Ecto neural progenitor cell (in vitro differentiated cells): ENCODE measurements around the gene SURF6.
"Not testable (repeated sequence)": the region's sequence is repeated elsewhere in the genome, so short reads cannot be mapped to it uniquely, and the experiment has no call there.

Source experiments
- DNase-seq: peaks from one replicate; pipeline ENCODE4 v3.0.0-alpha.2; 2018; ENCODE audit warnings: low spot score

Gene SURF6

DNA sequence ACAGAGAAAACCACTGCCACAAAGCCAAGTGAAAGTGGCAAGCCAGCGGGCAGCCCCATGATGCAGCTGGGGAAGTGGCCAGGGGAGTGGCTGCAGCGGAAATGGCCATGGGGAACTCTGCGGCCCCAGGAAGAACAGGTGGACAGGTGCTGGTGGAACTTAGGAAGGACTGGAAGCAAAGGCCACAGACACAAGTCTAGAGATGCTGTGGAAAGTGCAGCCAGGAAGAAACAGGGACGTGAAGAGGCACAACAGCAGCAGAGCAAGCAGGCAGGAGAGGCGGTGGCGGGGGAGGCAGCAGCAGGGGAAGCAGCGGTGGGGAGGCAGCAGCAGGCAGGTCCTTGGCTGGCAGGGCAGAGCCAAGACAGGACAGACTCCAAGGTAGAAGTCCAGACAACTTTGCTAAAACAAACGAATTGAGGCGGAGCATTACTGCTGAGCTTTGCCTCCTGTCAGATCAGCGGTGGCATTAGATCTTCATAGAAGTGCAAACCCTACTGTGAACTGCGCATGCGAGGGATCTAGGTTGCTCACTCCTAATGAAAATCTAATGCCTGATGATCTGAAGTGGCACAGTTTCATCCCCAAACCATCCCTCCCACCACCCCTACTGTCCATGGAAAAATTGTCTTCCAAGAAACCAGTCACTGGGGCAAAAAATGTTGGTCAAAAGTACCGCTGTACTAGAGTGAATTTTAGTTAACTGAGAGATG lies 11.8 kb downstream of the SURF6 start:
- DNase-seq: no peak

GRCh38 chr9:133323211-133323610 lies 12.8 kb downstream of the SURF6 start:
- DNase-seq: no peak

- DNase-seq: no peak
Measured at GRCh38 chr9:133322701-133323100, 13.3 kb downstream of the SURF6 start.

GRCh38 chr9:133321411-133321935 lies 14.5 kb downstream of the SURF6 start:
- DNase-seq: no peak

- DNase-seq: no peak
Measured at GRCh38 chr9:133320421-133320881, 15.5 kb downstream of the SURF6 start.

DNA sequence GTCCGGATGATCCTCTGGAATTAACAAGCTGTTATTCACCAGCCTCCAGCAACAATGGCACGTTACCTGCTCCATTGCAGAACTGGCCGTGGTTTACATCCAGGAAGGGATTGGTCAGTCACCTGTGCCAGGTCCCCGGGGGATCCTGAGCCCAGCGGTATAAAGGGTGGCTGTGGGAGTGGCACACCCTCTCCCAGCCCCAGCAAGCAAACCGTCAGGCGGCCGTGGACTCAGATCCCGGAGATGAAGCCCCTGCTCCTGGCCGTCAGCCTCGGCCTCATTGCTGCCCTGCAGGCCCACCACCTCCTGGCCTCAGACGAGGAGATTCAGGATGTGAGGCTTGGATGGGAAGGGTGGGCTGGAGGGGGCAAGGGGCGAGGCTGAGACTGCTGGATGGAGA lies 18.4 kb downstream of the SURF6 start:
- DNase-seq: not testable (repeated sequence)

- DNase-seq: no peak
Measured at GRCh38 chr9:133315997-133316396, 20.0 kb downstream of the SURF6 start.

DNA sequence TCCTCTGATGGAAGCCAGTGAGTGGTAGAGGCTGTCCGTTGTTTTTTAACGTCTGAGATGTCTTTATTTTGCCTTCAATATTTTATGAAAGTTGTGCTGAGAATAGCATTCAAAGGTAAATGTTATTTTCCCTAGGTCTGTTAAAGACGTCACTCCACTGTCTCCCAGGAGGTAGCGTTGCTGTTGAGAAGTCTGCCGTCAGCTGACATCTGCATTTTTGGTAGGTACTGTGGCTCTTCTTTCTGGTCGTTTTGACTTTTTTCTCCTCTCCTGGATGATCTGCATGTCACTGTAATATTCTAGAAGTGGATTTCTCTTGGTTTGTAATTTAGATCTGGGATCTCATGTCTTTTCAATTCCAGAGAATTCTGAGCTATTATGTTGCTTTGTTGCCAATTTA lies 26.4 kb downstream of the SURF6 start:
- DNase-seq: no peak

DNA sequence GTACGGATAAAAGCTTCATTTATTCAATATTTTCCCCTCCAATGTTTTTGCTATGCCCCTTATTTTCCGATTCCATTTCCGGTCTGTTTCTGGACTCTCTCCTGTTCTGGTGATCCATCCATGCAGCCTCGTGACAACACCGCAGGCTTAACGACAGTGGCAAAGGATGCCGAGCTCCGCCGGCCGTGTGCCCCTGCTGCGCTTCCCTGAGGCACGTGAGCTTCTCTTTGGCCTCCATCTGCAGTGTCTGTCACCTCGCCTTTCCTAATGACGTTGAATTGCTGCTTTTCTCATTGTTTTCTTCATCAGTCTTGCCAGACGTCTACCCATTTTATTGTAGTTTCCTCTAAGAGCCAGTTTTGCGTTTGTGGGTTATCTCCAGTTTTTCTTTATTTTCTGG lies 28.7 kb downstream of the SURF6 start:
- no peak for DNase-seq

GRCh38 chr9:133306242-133307204 lies 29.5 kb downstream of the SURF6 start:
- DNase-seq: no peak

DNA sequence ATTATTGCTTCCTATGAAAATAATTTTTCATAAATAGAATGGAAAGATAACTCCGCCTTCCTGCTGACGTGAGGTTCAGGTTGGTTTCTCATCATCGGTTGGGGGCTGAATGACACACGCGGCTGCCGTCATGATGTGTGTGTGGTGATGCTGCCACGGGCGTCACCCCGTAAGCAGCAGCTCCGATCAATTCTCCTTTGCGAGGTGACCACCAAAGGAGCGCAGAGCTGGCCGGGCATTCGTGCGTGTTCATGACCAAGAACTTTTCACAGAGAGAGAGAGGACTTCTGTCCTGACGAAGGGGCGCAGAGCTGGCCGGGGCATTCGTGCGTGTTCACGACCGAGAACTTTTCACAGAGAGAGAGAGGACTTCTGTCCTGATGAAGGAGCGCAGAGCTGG lies 30.3 kb downstream of the SURF6 start:
- no peak for DNase-seq

- no peak for DNase-seq
Measured at GRCh38 chr9:133304477-133305377, 31.3 kb downstream of the SURF6 start.

- DNase-seq: no peak
Measured at GRCh38 chr9:133304158-133304470, 31.9 kb downstream of the SURF6 start.

GRCh38 chr9:133303266-133304157 lies 32.5 kb downstream of the SURF6 start:
- no peak for DNase-seq

DNA sequence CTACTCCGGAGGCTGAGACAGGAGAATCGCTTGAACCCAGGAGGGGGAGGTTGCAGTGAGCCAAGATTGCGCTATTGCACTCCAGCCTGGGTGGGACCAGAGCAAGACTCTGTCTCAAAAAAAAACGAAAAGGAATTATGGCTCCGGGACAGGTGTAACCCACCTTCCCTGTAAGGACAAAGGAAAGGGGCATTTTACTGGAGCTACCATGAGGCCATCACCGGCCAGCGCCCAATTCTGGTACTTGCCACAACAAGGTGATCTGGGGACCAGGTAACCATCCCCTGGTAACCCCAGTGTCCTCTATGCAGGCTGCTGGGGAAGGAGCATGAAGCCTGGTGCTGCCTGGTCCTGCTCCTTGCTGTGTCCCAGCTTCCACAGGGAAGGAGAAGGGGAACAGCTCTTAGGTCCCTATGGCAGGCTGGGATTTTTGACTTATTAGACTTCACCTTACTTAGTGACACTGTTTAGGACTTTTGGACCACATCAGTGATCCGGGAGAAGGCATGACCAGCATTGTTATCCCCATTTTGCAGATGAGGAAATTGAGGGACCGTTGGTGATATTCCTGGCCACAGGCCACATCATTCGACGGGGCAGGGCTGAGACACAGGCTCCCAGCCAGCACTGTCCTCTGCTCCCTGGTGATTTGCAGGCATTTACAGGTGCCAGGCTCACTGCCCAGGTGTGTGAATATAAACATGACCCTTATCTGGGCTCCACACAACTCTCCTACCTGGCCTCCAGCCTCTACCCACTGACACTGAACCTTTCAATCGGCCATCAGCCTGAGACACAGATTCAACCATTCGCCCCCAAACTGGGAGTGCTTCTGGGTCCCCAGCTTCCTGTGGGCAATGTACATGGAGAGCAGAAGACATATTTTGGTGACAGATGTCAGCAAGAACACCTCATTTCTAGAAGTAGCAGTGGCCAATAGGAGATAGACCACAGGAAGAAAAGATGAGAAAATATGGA lies 34.4 kb downstream of the SURF6 start:
- DNase-seq: no peak

DNA sequence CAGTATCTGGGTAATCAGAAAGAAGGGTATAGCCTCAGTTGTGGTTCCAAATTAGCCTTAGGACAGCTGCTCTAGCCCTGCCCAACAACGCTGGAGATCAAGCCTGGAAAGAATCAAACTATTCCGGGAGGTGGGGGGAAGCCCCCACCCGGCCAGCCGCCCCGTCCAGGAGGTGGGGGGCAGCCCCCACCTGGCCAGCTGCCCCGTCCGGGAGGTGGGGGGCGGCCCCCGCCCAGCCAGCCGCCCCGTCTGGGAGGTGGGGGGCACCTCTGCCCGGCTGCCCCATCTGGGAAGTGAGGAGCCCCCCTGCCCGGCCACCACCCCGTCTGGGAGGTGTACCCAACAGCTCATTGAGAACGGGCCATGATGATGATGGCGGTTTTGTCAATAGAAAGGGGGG lies 36.0 kb downstream of the SURF6 start:
- not testable (repeated sequence) for DNase-seq

DNA sequence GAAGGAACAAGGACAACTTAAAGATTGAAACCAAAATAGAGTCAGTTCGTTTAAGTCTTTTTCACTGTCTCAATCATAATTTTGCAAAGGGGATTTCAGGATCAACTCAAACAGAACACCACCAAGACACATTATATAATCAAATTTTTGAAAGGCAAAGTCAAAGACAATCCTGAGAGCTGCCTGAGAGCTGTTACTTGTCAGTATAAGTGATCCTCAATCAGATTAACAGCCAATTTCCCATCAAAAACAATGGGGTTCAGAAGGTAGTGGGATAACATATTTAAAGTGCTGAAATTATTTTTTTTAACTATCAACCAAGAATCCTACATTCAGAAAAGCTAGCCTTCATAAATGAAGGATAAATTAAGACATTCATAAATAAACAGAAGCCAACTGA lies 41.7 kb downstream of the SURF6 start:
- DNase-seq: no peak

GRCh38 chr9:133290751-133291302 lies 45.2 kb downstream of the SURF6 start:
- no peak for DNase-seq

DNA sequence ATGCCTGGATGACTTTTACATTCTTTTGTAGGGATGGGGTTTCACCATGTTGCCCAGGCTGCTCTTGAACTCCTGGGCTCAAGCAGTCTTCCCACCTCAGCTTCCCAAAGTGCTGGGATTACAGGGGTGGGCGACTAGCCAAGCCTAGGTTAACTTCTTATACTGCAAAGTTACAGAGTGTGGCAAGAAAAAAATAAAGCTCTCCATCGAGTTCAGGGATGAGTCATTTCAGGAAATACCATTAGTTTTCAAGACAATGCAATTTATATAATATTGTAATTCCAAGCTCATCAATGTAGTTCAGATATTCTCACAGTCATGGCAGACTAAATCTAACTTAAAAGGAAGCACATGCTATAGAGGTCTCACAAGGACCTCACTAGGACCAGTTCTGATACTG lies 49.5 kb downstream of the SURF6 start:
- no peak for DNase-seq
